NCI-H524 treated with DMSO at 0.1 percent for 48 hours (cell line): ENCODE results near the gene PSMG1.
"Not testable (repeated sequence)": the region's sequence is repeated elsewhere in the genome, so short reads cannot be mapped to it uniquely, and the experiment has no call there.

Experiments used
- DNase-seq: peaks from one replicate; lab custom pipeline; 2025; lab: John Stamatoyannopoulos, UW

PSMG1 gene

GRCh38 chr21:39156024-39156423 lies 27.2 kb downstream of the PSMG1 start:
- DNase-seq: no peak

- DNase-seq: no peak
Measured at GRCh38 chr21:39155578-39155977, 27.7 kb downstream of the PSMG1 start.

GRCh38 chr21:39153842-39154241 lies 29.4 kb downstream of the PSMG1 start:
- no peak for DNase-seq

- DNase-seq: no peak
Measured at GRCh38 chr21:39153373-39153772, 29.9 kb downstream of the PSMG1 start.

DNA sequence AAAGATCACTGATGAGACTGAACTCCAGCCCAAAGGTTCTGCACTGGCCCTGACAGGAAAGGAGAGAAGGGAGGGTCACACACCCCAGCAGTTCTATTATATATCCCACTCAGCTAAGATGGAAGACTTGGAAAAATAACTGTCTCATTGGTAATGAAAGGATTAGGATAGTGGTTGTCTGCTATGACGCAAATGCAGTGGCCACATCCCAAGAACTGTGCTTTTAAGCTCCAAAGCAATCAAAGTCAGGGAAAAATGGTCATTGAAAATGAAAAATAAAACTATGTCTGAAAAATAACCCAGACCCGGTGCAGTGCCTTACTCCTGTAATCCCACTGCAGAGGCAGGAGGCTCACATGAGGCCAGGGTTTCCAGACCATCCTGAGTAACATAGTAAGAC lies 31.0 kb downstream of the PSMG1 start:
- DNase-seq: no peak

DNA sequence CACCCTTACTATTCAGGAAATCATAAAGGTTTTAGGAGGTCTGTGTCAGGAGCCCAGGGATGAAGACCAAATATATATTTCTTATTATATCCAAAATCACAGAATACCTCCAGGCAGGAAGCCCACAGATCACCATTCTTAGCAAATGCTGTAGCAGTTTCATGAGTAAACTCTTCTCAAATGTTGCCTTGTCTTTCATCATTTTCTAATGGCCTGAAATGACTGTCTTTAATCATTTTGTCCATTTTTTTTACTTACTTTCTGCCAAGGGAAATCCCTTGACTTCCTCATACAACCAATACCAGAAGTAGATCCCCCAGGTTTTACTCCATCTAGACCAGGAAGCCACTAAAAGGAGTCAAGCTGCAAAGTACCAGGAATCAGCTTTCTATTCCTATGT lies 32.4 kb downstream of the PSMG1 start:
- no peak for DNase-seq

- DNase-seq: no peak
Measured at GRCh38 chr21:39150316-39150715, 32.9 kb downstream of the PSMG1 start.

DNA sequence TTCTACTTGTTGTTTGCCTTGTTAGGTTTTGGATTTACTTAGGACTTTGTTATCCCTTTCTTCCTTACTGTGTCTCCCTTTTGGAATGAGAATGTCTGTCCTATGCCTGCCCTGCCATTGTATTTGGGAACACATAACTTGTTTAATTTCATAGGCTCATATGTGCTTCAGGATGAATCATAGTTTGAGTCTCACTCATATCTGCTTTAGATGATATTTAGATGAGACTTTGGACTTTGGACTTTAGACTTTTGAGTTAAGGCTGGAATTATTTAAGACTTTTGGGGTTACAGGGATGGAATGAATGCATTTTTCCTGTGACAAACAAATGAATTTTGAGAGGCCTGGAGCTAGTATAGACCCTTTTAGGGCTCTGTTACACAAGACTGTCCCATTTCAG lies 33.4 kb downstream of the PSMG1 start:
- DNase-seq: no peak

- no peak for DNase-seq
Measured at GRCh38 chr21:39148975-39149374, 34.3 kb downstream of the PSMG1 start.

- DNase-seq: no peak
Measured at GRCh38 chr21:39144191-39144590, 39.1 kb downstream of the PSMG1 start.

- DNase-seq: no peak
Measured at GRCh38 chr21:39142972-39143371, 40.3 kb downstream of the PSMG1 start.

DNA sequence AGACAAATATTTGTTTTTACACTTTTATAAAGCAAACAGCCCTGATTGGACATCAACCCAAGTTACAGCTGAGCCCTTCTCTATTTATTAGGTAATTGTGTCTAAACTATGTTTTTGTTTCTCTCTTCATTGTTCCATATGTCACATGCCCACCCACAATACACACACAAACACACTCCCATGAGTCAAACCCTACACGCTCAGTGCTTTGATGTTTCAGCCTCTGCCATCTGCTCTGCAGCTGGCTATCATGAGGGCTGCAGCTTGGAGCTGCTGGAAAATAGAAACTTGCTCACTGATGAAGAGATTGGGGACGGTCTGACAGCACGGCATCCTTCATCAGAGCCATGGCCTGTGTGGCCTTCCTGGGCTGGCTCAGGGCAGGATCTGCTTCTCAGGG lies 41.7 kb downstream of the PSMG1 start:
- DNase-seq: peak; percentile 88

GRCh38 chr21:39137248-39138178 lies 45.7 kb downstream of the PSMG1 start:
- DNase-seq: no peak

DNA sequence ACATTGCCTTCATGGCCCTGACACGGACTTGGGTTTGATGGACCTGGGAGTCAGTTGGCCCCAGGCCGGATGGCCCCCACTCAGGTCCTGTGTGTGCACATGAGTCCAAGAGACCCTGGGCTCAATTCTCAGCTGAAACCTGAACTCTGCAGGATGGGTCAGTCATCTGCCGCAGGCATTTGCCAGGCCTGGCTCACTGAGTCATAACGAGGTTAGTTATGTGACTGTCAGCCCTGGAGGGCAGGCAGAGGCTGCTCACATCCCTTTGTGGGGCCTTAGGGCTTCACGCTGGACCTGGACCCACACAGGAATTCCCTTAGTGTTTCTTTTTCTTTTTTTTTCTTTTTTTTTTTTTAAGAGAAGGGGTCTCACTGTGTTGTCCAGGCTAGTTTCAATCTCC lies 46.5 kb downstream of the PSMG1 start:
- no peak for DNase-seq

- DNase-seq: not testable (repeated sequence)
Measured at GRCh38 chr21:39136138-39136537, 47.1 kb downstream of the PSMG1 start.

DNA sequence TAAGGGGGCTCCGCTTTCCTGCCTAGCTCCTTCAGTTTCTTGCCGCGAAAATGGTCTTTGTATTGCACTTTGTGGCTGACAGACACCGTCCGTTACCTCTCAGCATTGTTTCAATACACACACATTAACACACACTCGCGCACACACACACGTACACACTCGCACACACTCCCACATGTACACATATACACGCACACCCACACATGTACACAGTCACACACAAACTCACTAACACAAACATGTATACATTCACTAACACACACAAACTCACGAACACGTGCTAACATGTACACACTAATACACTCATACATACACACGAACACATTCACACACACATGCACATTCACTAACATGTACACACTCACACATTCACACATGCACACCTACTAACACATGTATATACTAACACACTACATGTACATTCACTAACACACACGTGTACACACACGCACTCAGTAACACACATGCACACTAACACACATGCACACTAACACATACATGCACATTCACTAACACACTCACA lies 48.9 kb downstream of the PSMG1 start:
- DNase-seq: no peak

GRCh38 chr21:39132248-39132647 lies 51.0 kb downstream of the PSMG1 start:
- no peak for DNase-seq

GRCh38 chr21:39131791-39132190 lies 51.5 kb downstream of the PSMG1 start:
- DNase-seq: no peak

DNA sequence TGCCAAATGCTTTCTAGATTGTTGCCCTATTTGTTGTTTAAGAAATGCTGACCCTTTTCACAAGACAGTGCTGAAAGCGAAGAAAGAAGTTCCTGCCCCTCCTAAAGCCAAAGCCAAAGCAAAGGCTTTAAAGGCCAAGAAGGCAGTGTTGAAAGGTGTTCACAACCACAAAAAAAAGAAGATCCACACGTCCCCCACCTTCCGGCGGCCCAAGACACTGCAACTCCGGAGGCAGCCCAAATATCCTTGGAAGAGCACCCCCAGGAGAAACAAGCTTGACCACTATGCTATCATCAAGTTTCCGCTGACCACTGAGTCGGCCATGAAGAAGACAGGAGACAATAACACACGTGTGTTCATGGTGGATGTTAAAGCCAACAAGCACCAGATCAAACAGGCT lies 55.7 kb downstream of the PSMG1 start:
- no peak for DNase-seq

DNA sequence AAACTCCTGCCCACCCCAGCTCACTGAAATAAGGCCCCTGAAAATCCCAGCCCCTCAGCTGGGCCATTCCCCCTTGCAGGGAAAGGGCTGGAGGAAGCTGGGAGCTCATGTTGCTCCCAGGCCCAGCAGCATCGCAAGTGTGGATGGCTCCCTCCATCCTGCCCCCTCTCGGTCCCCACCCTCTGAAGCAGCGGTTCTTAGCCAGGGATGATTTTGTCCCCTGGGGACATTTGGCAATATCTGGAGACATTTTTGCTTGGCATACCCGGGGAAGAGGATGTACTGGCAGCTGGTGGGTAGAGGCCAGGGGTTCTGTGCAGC lies 56.8 kb downstream of the PSMG1 start:
- DNase-seq: no peak

DNA sequence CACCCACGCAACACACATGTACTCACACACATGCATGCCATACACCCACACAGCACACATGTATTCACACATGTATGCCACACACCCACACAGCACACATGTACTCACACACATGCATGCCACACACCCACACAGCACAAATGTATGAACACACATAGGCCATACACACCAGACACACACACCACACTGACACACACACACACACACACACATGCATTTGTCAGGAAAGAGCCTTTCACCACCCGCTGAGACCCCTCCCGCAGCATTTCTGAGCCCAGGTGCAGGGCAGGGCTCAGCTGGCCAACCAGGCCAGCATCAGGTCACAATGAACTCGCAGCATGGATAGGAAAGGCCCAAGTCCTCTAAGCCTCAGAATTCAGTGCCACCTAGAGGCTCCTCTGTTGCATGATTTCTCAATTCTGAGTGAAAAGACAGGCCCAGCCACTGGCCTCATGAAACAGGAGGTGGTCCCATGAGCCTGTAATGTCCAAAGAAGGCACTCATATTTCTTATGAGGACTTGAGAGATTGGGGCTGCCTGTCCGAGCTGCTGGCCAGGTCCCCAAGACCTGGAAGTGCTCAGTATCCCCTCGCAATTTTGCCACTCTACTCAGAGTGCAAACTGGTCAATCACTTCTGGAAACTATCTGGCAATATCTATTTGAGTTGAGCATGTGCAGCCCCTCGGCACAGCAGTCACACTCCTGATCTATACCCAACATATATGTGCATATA lies 57.3 kb downstream of the PSMG1 start:
- DNase-seq: peak; percentile 44
